DMS 273 (cell line): ENCODE measurements around the gene CPED1.
"Not testable (repeated sequence)": the region's sequence is repeated elsewhere in the genome, so short reads cannot be mapped to it uniquely, and the experiment has no call there.

Experiments used
- DNase-seq: peaks from one replicate; lab custom pipeline; 2025; ENCODE audit not compliant: unreplicated experiment; lab: John Stamatoyannopoulos, UW

CPED1 gene

GRCh38 chr7:120996333-120996987 is 7.9 kb downstream of the CPED1 start:
- DNase-seq = peak; percentile 67

GRCh38 chr7:120996988-120997345 is 8.5 kb downstream of the CPED1 start:
- no peak for DNase-seq

- DNase-seq = no peak
Measured at GRCh38 chr7:120997882-120998474, 9.5 kb downstream of the CPED1 start.

GRCh38 chr7:120998520-120998919 is 10.0 kb downstream of the CPED1 start:
- no peak for DNase-seq

- DNase-seq = no peak
Measured at GRCh38 chr7:120998996-120999565, 10.6 kb downstream of the CPED1 start.

GRCh38 chr7:121000081-121000983 is 11.8 kb downstream of the CPED1 start:
- DNase-seq = no peak

- no peak for DNase-seq
Measured at GRCh38 chr7:121001234-121001906, 12.9 kb downstream of the CPED1 start.

GRCh38 chr7:121002048-121002756 is 13.7 kb downstream of the CPED1 start:
- no peak for DNase-seq

GRCh38 chr7:121002757-121003200 is 14.3 kb downstream of the CPED1 start:
- DNase-seq = no peak

GRCh38 chr7:121003986-121004685 is 15.6 kb downstream of the CPED1 start:
- DNase-seq = no peak

GRCh38 chr7:121005058-121005457 is 16.5 kb downstream of the CPED1 start:
- not testable (repeated sequence) for DNase-seq

- no peak for DNase-seq
Measured at GRCh38 chr7:121005996-121006584, 17.6 kb downstream of the CPED1 start.

- no peak for DNase-seq
Measured at GRCh38 chr7:121006711-121007315, 18.3 kb downstream of the CPED1 start.

- DNase-seq = no peak
Measured at GRCh38 chr7:121008816-121009215, 20.3 kb downstream of the CPED1 start.

- no peak for DNase-seq
Measured at GRCh38 chr7:121011401-121011800, 22.9 kb downstream of the CPED1 start.

GRCh38 chr7:121012170-121012874 is 23.8 kb downstream of the CPED1 start:
- DNase-seq = no peak

GRCh38 chr7:121012919-121013318 is 24.4 kb downstream of the CPED1 start:
- no peak for DNase-seq

GRCh38 chr7:121015560-121015959 is 27.0 kb downstream of the CPED1 start:
- DNase-seq = no peak
